DOHH2 (cell line): ENCODE results near the gene ZRANB3.

ENCODE experiments used
- CTCF ChIP-seq: fragments of 200-600 bp; sonication (generic); IDR thresholded peaks from one replicate; pipeline ENCODE4 v1.5.1; 2014; ENCODE audit warnings: antibody characterized with exemption, mild to moderate bottlenecking, low read depth, low read length; ENCODE audit not compliant: poor library complexity, severe bottlenecking
- EZH2phosphoT487 ChIP-seq: fragments of 200-600 bp; sonication (generic); IDR thresholded peaks from 2 replicates; pipeline ENCODE4 v1.6.1; 2017; ENCODE audit warnings: borderline replicate concordance, mild to moderate bottlenecking, antibody characterized with exemption, low read length, moderate library complexity, mixed read lengths

- TF ChIP-seq CTCF (no peak), EZH2phosphoT487 (no peak)
Observed at GRCh38 chr2:135252805-135253458, 278.1 kb downstream of the ZRANB3 start.
